IMR-90 (cell line): ENCODE measurements around the gene BPI. TPM values are rescaled to one million over a fixed set of nuclear protein-coding genes. Genes with fewer than 3 reads are reported as not detected.
A peak's percentile ranks its signal among the peaks of the same experiment; 100 is the strongest.

Experiments
- ATAC-seq: fragments of 200-7000 bp; cut with Tn5 transposase; 2 replicates; pipeline ENCODE4 v1.9.1; 2020; ENCODE audit warnings: low read depth, mild to moderate bottlenecking, moderate library complexity
- BruUV-seq: library from RNA; stranded (reverse); fragments of 400-500 nt; replicated peaks from 2 replicates; lab custom pipeline; 2021; lab: Mats Ljungman, UMichigan
- CTCF ChIA-PET: fragments of 300-600 bp; formaldehyde crosslinking; extraction: SDS; loops from one replicate; lab custom pipeline; 2021; ENCODE audit warnings: antibody characterized with exemption; lab: Yijun Ruan, JAX
- POLR2A ChIA-PET: fragments of 300-600 bp; sonication (Branson Sonifier 250); formaldehyde crosslinking; loops from one replicate; lab custom pipeline; 2022; ENCODE audit warnings: antibody characterized with exemption; ENCODE audit not compliant: unreplicated experiment; lab: Charles Lee
- DNase-seq: peaks from one replicate; pipeline ENCODE4 v3.0.0; 2013
- H2AFZ ChIP-seq: replicated peaks from 2 replicates; pipeline ENCODE3; 2013; ENCODE audit warnings: low read length, mild to moderate bottlenecking; ENCODE audit not compliant: poor library complexity
- H2AK5ac ChIP-seq: 2 replicates; pipeline ENCODE4 v1.6.1; 2013; ENCODE audit warnings: low read depth, low read length, inconsistent platforms
- H2AK9ac ChIP-seq: replicated peaks from 2 replicates; pipeline ENCODE3; 2013; ENCODE audit warnings: mild to moderate bottlenecking, low read depth, low read length, moderate library complexity; ENCODE audit not compliant: poor library complexity
- H2BK120ac ChIP-seq: 2 replicates; pipeline ENCODE4 v1.6.1; 2013; ENCODE audit warnings: low read depth, low read length, inconsistent platforms
- H2BK15ac ChIP-seq: 3 replicates; pipeline ENCODE4 v1.6.1; 2013; ENCODE audit warnings: low read depth, low read length, inconsistent platforms
- H2BK20ac ChIP-seq: 2 replicates; pipeline ENCODE4 v1.6.1; 2013; ENCODE audit warnings: low read depth, mild to moderate bottlenecking, inconsistent platforms, low read length, moderate library complexity
- H2BK5ac ChIP-seq: 2 replicates; pipeline ENCODE4 v1.6.1; 2013; ENCODE audit warnings: mild to moderate bottlenecking, low read depth, low read length, inconsistent platforms; ENCODE audit not compliant: poor library complexity, severe bottlenecking
- H3K14ac ChIP-seq: replicated peaks from 2 replicates; pipeline ENCODE4 v1.6.1; 2013; ENCODE audit warnings: low read depth, low read length, inconsistent platforms
- H3K18ac ChIP-seq: 2 replicates; pipeline ENCODE4 v1.6.1; 2013; ENCODE audit warnings: low read depth, low read length, control low read depth
- H3K23ac ChIP-seq: 2 replicates; pipeline ENCODE4 v1.6.1; 2013; ENCODE audit warnings: low read depth, low read length, inconsistent platforms
- H3K27ac ChIP-seq: 2 replicates; pipeline ENCODE4 v1.5.1; 2013; ENCODE audit warnings: mild to moderate bottlenecking, control low read depth, low read length; ENCODE audit not compliant: insufficient read depth
- H3K27me3 ChIP-seq: 2 replicates; pipeline ENCODE4 v1.6.1; 2013; ENCODE audit warnings: low read length; ENCODE audit not compliant: control insufficient read depth, insufficient read depth
- H3K36me3 ChIP-seq: 2 replicates; pipeline ENCODE4 v1.6.1; 2013; ENCODE audit warnings: low read length, mixed read lengths; ENCODE audit not compliant: control insufficient read depth, insufficient read depth
- H3K4ac ChIP-seq: 2 replicates; pipeline ENCODE4 v1.6.1; 2013; ENCODE audit warnings: low read depth, low read length, inconsistent platforms
- H3K4me1 ChIP-seq: 2 replicates; pipeline ENCODE4 v1.6.1; 2013; ENCODE audit warnings: low read length, mixed read lengths; ENCODE audit not compliant: control insufficient read depth, insufficient read depth
- H3K4me2 ChIP-seq: 2 replicates; pipeline ENCODE4 v1.6.1; 2013; ENCODE audit warnings: low read depth, mild to moderate bottlenecking, control low read depth, low read length, moderate library complexity
- H3K4me3 ChIP-seq: 2 replicates; pipeline ENCODE4 v1.5.1; 2013; ENCODE audit warnings: low read depth, mild to moderate bottlenecking, control low read depth, low read length, moderate library complexity; ENCODE audit not compliant: insufficient read depth
- H3K56ac ChIP-seq: 2 replicates; pipeline ENCODE4 v1.6.1; 2013; ENCODE audit warnings: low read length, inconsistent platforms; ENCODE audit not compliant: insufficient read depth; ENCODE audit errors: extremely low read depth
- H3K79me1 ChIP-seq, 2 experiments: 2 replicates each; pipeline ENCODE4 v1.6.1; 2013; ENCODE audit warnings: low read length in 2 of 2, inconsistent platforms in 1 of 2, low read depth in 1 of 2
- H3K9ac ChIP-seq: 2 replicates; pipeline ENCODE4 v1.6.1; 2013; ENCODE audit warnings: low read depth, low read length, control low read depth
- H3K9me1 ChIP-seq: 2 replicates; pipeline ENCODE4 v1.6.1; 2013; ENCODE audit warnings: low read length, inconsistent platforms; ENCODE audit not compliant: insufficient read depth
- H3K9me3 ChIP-seq: 2 replicates; pipeline ENCODE4 v1.6.1; 2013; ENCODE audit warnings: low read length; ENCODE audit not compliant: control insufficient read depth, insufficient read depth
- H4K20me1 ChIP-seq: 2 replicates; pipeline ENCODE4 v1.6.1; 2013; ENCODE audit warnings: low read length, inconsistent platforms; ENCODE audit not compliant: insufficient read depth
- H4K5ac ChIP-seq: 2 replicates; pipeline ENCODE4 v1.6.1; 2013; ENCODE audit warnings: mild to moderate bottlenecking, low read depth, low read length, control low read depth
- H4K8ac ChIP-seq, 2 experiments: 2 replicates each; pipeline ENCODE4 v1.6.1; 2013; ENCODE audit warnings: low read depth in 2 of 2, low read length in 2 of 2, control low read depth in 1 of 2, inconsistent platforms in 1 of 2
- H4K91ac ChIP-seq: 2 replicates; pipeline ENCODE4 v1.6.1; 2013; ENCODE audit warnings: low read depth, low read length, inconsistent platforms; ENCODE audit not compliant: insufficient read depth
- FOS ChIP-seq: fragments of 150-350 bp; IDR thresholded peaks from 2 replicates; pipeline ENCODE4 v1.6.1; 2016; ENCODE audit warnings: low read depth, low read length
- MXI1 ChIP-seq: IDR thresholded peaks from 2 replicates; pipeline ENCODE4 v1.6.1; 2012; ENCODE audit warnings: low read depth, mild to moderate bottlenecking, low read length, moderate library complexity, borderline replicate concordance
- NFE2L2 ChIP-seq: fragments of 150-350 bp; IDR thresholded peaks from 2 replicates; pipeline ENCODE4 v1.6.1; 2016; ENCODE audit warnings: low read depth, mild to moderate bottlenecking, low read length
- RAD21 ChIP-seq: IDR thresholded peaks from 2 replicates; pipeline ENCODE4 v1.6.1; 2012; ENCODE audit warnings: low read length, improper control_type of control experiment
- RFX5 ChIP-seq: IDR thresholded peaks from 2 replicates; pipeline ENCODE4 v1.8.0; 2012; ENCODE audit warnings: low read depth, mild to moderate bottlenecking, low read length, moderate library complexity
- USF2 ChIP-seq: fragments of 150-350 bp; IDR thresholded peaks from 2 replicates; pipeline ENCODE4 v1.6.1; 2017; ENCODE audit warnings: mild to moderate bottlenecking, antibody characterized with exemption, low read length, low read depth
- WGBS, 2 experiments: methylation state at CpG; one replicate each; pipeline versions ENCODE4 v1.1.5 to v1.1.7; 2013; ENCODE audit warnings: missing lambda C conversion rate in 2 of 2; ENCODE audit not compliant: insufficient read length in 1 of 2; ENCODE audit errors: extremely low coverage in 2 of 2; 5-methylcytosine and 5-hydroxymethylcytosine counted together
- dilution Hi-C: fragments of 300-500 bp; cut with HindIII; formaldehyde crosslinking; loops from one replicate; pipeline ENCODE4 v1.14.3; 2018; ENCODE audit warnings: low sequenced_read_pairs; ENCODE audit not compliant: unreplicated experiment
- in situ Hi-C: fragments of 300-500 bp; cut with MboI; formaldehyde crosslinking; loops from 3 replicates; pipeline ENCODE4 v1.14.3; 2019; ENCODE audit warnings: low sequenced_read_pairs, inconsistent platforms, mixed read lengths
- intact Hi-C: fragments of 100-400 bp; cut with micrococcal nuclease; formaldehyde crosslinking; loops from 2 replicates; pipeline ENCODE4 v1.10.0; 2022
- polyA plus RNA-seq, 3 experiments: library from polyadenylated mRNA; depleted of rRNA; stranded (reverse); fragments of >200 nt; gene quantifications; 2 replicates each; pipeline ENCODE4 v1.2.3, GENCODE V29; 2012; ENCODE audit warnings: low replicate concordance in 1 of 3
- total RNA-seq: library from RNA; depleted of rRNA; stranded (reverse); fragments of >200 nt; gene quantifications from 2 replicates; pipeline ENCODE4 v1.2.3, GENCODE V29; 2012

BPI gene
- total and polyA plus RNA-seq, 2 of the 4 experiments (the other 2 are of a cell fraction) = 0.05 TPM; not detected in 1

GRCh38 chr20:38296433-38296832 is 7.5 kb upstream of the BPI start:
- Histone ChIP-seq H3K9me1 (peaks cover 4% of the 10 kb centered on the region; the same call in 1 of the 2 replicates), H3K36me3 (no peaks in the 10 kb centered on the region), H3K27me3 (peaks cover 12% of the 10 kb centered on the region), H2BK20ac (no peak overlapping the region), H4K5ac (no peak overlapping the region), H2BK15ac (no peak overlapping the region), H4K8ac (no peak overlapping the region), H3K9me3 (no peaks in the 10 kb centered on the region), H3K14ac (no peak overlapping the region), H2BK5ac (no peak overlapping the region), H3K4me1 (peaks cover 6% of the 10 kb centered on the region), H4K20me1 (peaks cover 2% of the 10 kb centered on the region; the same call in 1 of the 2 replicates), H3K79me1 (no peaks in the 10 kb centered on the region), H2AK5ac (no peak overlapping the region; the same call in 1 of the 2 replicates), H3K4ac (no peak overlapping the region), H2AFZ (no peak overlapping the region), H3K56ac (no peak overlapping the region), H3K4me2 (no peak overlapping the region), H3K18ac (no peak overlapping the region), H4K91ac (no peak overlapping the region), H3K4me3 (no peak overlapping the region), H3K23ac (no peak overlapping the region), H2BK120ac (no peak overlapping the region), H3K27ac (no peak overlapping the region), H3K9ac (no peak overlapping the region), H2AK9ac (no peak overlapping the region)
- WGBS, 2 experiments = 73% methylated on average over 7 of the region's 11 CpGs; no CpG with 5 or more reads in 1 of the 2 experiments
- no peak for DNase-seq
- ChIA-PET POLR2A (no interaction called here), CTCF (no interaction called here)
- TF ChIP-seq MXI1 (no peak), RFX5 (no peak), FOS (no peak), RAD21 (no peak), USF2 (no peak), NFE2L2 (peak; percentile 49; the same call in 1 of the 2 replicates)
- intact Hi-C loops = no loop called here
- in situ Hi-C loops = no loop called here
- dilution Hi-C loops = no loop called here
- no TSS peak for BruUV-seq
- ATAC-seq = no peak
